ENCODE data around the gene TIMM23.

GRCh38 chr10:46033602-46034011 is 61.3 kb downstream of the TIMM23 start:
- TF ChIP-seq, protein P1, sequence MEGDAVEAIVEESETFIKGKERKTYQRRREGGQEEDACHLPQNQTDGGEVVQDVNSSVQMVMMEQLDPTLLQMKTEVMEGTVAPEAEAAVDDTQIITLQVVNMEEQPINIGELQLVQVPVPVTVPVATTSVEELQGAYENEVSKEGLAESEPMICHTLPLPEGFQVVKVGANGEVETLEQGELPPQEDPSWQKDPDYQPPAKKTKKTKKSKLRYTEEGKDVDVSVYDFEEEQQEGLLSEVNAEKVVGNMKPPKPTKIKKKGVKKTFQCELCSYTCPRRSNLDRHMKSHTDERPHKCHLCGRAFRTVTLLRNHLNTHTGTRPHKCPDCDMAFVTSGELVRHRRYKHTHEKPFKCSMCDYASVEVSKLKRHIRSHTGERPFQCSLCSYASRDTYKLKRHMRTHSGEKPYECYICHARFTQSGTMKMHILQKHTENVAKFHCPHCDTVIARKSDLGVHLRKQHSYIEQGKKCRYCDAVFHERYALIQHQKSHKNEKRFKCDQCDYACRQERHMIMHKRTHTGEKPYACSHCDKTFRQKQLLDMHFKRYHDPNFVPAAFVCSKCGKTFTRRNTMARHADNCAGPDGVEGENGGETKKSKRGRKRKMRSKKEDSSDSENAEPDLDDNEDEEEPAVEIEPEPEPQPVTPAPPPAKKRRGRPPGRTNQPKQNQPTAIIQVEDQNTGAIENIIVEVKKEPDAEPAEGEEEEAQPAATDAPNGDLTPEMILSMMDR (conservative IDR thresholded peaks at IDR 0.05) = no peak
- no peak for TF ChIP-seq ZFX (IDR thresholded peaks at IDR 0.05)

All from C4-2B (cell line).